GM23248 (cell line): ENCODE results near the gene MEGF6. TPM values are rescaled to one million over a fixed set of nuclear protein-coding genes. Genes with fewer than 3 reads are reported as not detected.

ENCODE experiments used
- DNase-seq: peaks from one replicate; pipeline ENCODE4 v3.0.0-alpha.2; 2015
- H2AFZ ChIP-seq: fragments of 200-600 bp; sonication (generic); 2 replicates; pipeline ENCODE4 v1.6.1; 2016; ENCODE audit warnings: antibody characterized with exemption
- H3F3A ChIP-seq: fragments of 200-600 bp; sonication (generic); 2 replicates; pipeline ENCODE4 v1.6.1; 2016; ENCODE audit warnings: mild to moderate bottlenecking, antibody characterized with exemption, mixed run types; ENCODE audit not compliant: insufficient read depth
- H3K27ac ChIP-seq: fragments of 200-600 bp; sonication (generic); 2 replicates; pipeline ENCODE4 v1.5.1; 2016; ENCODE audit warnings: mild to moderate bottlenecking
- H3K27me3 ChIP-seq: fragments of 200-600 bp; sonication (generic); replicated peaks from 2 replicates; pipeline ENCODE4 v1.6.1; 2016; ENCODE audit warnings: mild to moderate bottlenecking; ENCODE audit not compliant: insufficient read depth
- H3K36me3 ChIP-seq: fragments of 200-600 bp; sonication (generic); 2 replicates; pipeline ENCODE4 v1.6.1; 2016; ENCODE audit warnings: low read depth, mild to moderate bottlenecking
- H3K4me1 ChIP-seq: fragments of 200-600 bp; sonication (generic); 2 replicates; pipeline ENCODE4 v1.6.1; 2016; ENCODE audit warnings: mild to moderate bottlenecking; ENCODE audit not compliant: insufficient read depth
- H3K4me2 ChIP-seq: fragments of 200-600 bp; sonication (generic); one replicate; pipeline ENCODE4 v1.6.1; 2016; ENCODE audit warnings: mild to moderate bottlenecking; ENCODE audit not compliant: unreplicated experiment
- H3K4me3 ChIP-seq: fragments of 200-600 bp; sonication (generic); 2 replicates; pipeline ENCODE4 v1.5.1; 2016; ENCODE audit warnings: mild to moderate bottlenecking
- H3K79me2 ChIP-seq: fragments of 200-600 bp; sonication (generic); 2 replicates; pipeline ENCODE4 v1.6.1; 2016; ENCODE audit warnings: mild to moderate bottlenecking; ENCODE audit not compliant: insufficient read depth
- H3K9ac ChIP-seq: fragments of 200-600 bp; sonication (generic); 2 replicates; pipeline ENCODE4 v1.6.1; 2016; ENCODE audit warnings: mild to moderate bottlenecking
- H3K9me2 ChIP-seq: fragments of 200-600 bp; sonication (generic); 2 replicates; pipeline ENCODE4 v1.6.1; 2016; ENCODE audit warnings: mixed run types, mild to moderate bottlenecking, moderate library complexity; ENCODE audit not compliant: insufficient read depth
- H3K9me3 ChIP-seq: fragments of 200-600 bp; sonication (generic); one replicate; pipeline ENCODE4 v1.6.1; 2017; ENCODE audit warnings: low read depth
- H4K20me1 ChIP-seq: fragments of 200-600 bp; sonication (generic); 2 replicates; pipeline ENCODE4 v1.6.0; 2016; ENCODE audit not compliant: insufficient read depth
- EZH2 ChIP-seq: fragments of 200-600 bp; sonication (generic); IDR thresholded peaks from 2 replicates; pipeline ENCODE4 v1.6.1; 2018; ENCODE audit warnings: antibody characterized with exemption, mild to moderate bottlenecking; ENCODE audit not compliant: insufficient read depth, poor library complexity, severe bottlenecking
- EZH2phosphoT487 ChIP-seq: fragments of 200-600 bp; sonication (generic); IDR thresholded peaks from 2 replicates; pipeline ENCODE4 v1.6.1; 2018; ENCODE audit warnings: antibody characterized with exemption, moderate library complexity, mild to moderate bottlenecking, low read depth; ENCODE audit not compliant: insufficient read depth
- WGBS, 2 experiments: methylation state at CpG; one replicate each; pipeline ENCODE4 v1.1.6; 2015 to 2017; ENCODE audit warnings: low lambda C conversion rate in 2 of 2, low coverage in 1 of 2; ENCODE audit errors: missing lambda C conversion rate in 2 of 2; 5-methylcytosine and 5-hydroxymethylcytosine counted together
- in situ Hi-C: fragments of 300-500 bp; cut with MboI; formaldehyde crosslinking; loops from 2 replicates; pipeline ENCODE4 v1.15.0; 2020
- polyA plus RNA-seq: library from polyadenylated mRNA; unstranded; fragments of >200 nt; fragmentation: Nextera tagmentation; extraction: Ambion mirVana; gene quantifications from 2 replicates; pipeline ENCODE4 v1.2.1, GENCODE V29; 2016
- total RNA-seq: library from RNA; depleted of rRNA; stranded (reverse); fragments of >200 nt; shearing (Covaris generic); gene quantifications from 2 replicates; pipeline ENCODE4 v1.2.3, GENCODE V29; 2014

MEGF6 gene
- total and polyA plus RNA-seq, 2 experiments from 2014 or later = 37.9 to 108 TPM

- in situ Hi-C loops = no loop called here
Measured at GRCh38 chr1:3606779-3607702, 4.3 kb downstream of the MEGF6 start.

GRCh38 chr1:3604997-3605823, 6.1 kb downstream of the MEGF6 start:
- Histone ChIP-seq H3K4me2 (no peak overlapping the region), H3K4me1 (no peaks in the 10 kb centered on the region), H2AFZ (no peak overlapping the region), H3K9me3 (no peaks in the 10 kb centered on the region), H3K27ac (no peak overlapping the region), H4K20me1 (no peaks in the 10 kb centered on the region), H3K4me3 (no peak overlapping the region), H3K79me2 (no peaks in the 10 kb centered on the region), H3K9me2 (no peaks in the 10 kb centered on the region), H3K36me3 (no peaks in the 10 kb centered on the region), H3F3A (no peaks in the 10 kb centered on the region), H3K27me3 (peaks cover 8% of the 10 kb centered on the region; the same call in 1 of the 2 replicates), H3K9ac (no peak overlapping the region)
- DNase-seq = no peak
- in situ Hi-C loops = no loop called here
- no peak for TF ChIP-seq EZH2
- TF ChIP-seq EZH2phosphoT487 = no peak
- 77 to 78% methylated on average over 7 of the region's 7 CpGs for WGBS, 2 experiments

More at GRCh38 chr1:3606779-3607702, 4.3 kb downstream of the MEGF6 start:
- Histone ChIP-seq H3K9me2 (no peaks in the 10 kb centered on the region), H3K27ac (no peak overlapping the region), H2AFZ (no peak overlapping the region), H4K20me1 (no peaks in the 10 kb centered on the region), H3K9ac (no peak overlapping the region), H3F3A (no peaks in the 10 kb centered on the region), H3K36me3 (no peaks in the 10 kb centered on the region), H3K9me3 (no peaks in the 10 kb centered on the region), H3K4me3 (no peak overlapping the region), H3K79me2 (no peaks in the 10 kb centered on the region), H3K4me1 (no peaks in the 10 kb centered on the region), H3K27me3 (peaks cover 18% of the 10 kb centered on the region), H3K4me2 (no peak overlapping the region)
- no peak for TF ChIP-seq EZH2
- 66 to 70% methylated on average over 17 to 23 of the region's 23 CpGs for WGBS, 2 experiments
- no peak for DNase-seq

- H4K20me1 ChIP-seq = no peaks in the 10 kb centered on the region
- no peaks in the 10 kb centered on the region for H3K9me3 ChIP-seq
- no peak for DNase-seq
- TF ChIP-seq EZH2 (no peak), EZH2phosphoT487 (no peak)
- H3K27me3 ChIP-seq = 0 out of 2 replicates have a peak, but pooled peaks cover 4% of the 10 kb centered on the region
- no peak overlapping the region for H3K9ac ChIP-seq
- H2AFZ ChIP-seq = no peak overlapping the region
- H3F3A ChIP-seq = no peaks in the 10 kb centered on the region
- H3K4me3 ChIP-seq = no peak overlapping the region
- no peaks in the 10 kb centered on the region for H3K4me1 ChIP-seq
- H3K9me2 ChIP-seq = no peaks in the 10 kb centered on the region
- no peak overlapping the region for H3K4me2 ChIP-seq
- WGBS, 2 experiments = 81 to 88% methylated on average over 8 of the region's 8 CpGs
- in situ Hi-C loops = no loop called here
- H3K27ac ChIP-seq = no peak overlapping the region
- H3K36me3 ChIP-seq = no peaks in the 10 kb centered on the region
- no peaks in the 10 kb centered on the region for H3K79me2 ChIP-seq
Measured at GRCh38 chr1:3604468-3604974, 6.8 kb downstream of the MEGF6 start.
